Upper lobe of left lung (tissue), 4 donors: ENCODE results near the gene ILK.

Experiments
- CTCF ChIP-seq, 6 experiments: fragments of 450-650 bp in 4 of 6; fragments of 200-600 bp in 2 of 6; sonication (generic) in 2 of 6; IDR thresholded peaks; one replicate each; pipeline ENCODE4 v1.5.1; 2016 to 2019; ENCODE audit warnings: antibody characterized with exemption in 6 of 6
- POLR2AphosphoS5 ChIP-seq, 2 donors: sonication (generic); formaldehyde crosslinking; IDR thresholded peaks; one replicate each; pipeline ENCODE4 v1.5.1; 2017; ENCODE audit warnings: antibody characterized with exemption in 2 of 2

GRCh38 chr11:6625832-6626420 is 22.4 kb downstream of the ILK start:
- TF ChIP-seq CTCF (IDR thresholded peaks at IDR 0.05) (no peak), POLR2AphosphoS5 (IDR thresholded peaks at IDR 0.05) (no peak)
